Stimulated activated CD8-positive, alpha-beta memory T cell treated with anti-CD3 and anti-CD28 coated beads, Interleukin-4, amount 100 ng/mL, for 48 hours (primary cell): ENCODE measurements around the gene POU2F3.

Experiments
- DNase-seq: peaks from one replicate; pipeline ENCODE4 v3.0.0-alpha.2; 2020

POU2F3 gene

DNA sequence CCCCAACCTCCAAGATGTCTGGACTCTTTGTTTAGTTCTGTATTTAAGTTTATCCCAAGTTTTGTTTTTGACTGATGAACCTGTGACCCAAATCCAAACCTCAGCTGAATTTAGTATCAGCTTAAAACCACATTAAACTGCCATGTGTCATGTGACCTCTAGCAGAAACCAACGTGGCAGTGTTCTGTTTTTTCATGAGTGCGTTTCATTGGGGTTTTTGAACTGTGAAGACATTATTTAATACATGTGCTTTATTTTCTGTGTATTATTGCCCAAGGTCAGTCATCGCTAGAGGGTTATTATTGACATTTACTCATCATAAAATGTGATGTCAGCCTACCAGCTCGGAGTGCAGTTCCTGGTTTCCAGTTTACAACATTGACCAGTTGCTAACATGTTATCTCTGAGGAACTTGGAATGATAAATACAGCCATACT lies 86.9 kb downstream of the POU2F3 start:
- DNase-seq, result no peak

DNA sequence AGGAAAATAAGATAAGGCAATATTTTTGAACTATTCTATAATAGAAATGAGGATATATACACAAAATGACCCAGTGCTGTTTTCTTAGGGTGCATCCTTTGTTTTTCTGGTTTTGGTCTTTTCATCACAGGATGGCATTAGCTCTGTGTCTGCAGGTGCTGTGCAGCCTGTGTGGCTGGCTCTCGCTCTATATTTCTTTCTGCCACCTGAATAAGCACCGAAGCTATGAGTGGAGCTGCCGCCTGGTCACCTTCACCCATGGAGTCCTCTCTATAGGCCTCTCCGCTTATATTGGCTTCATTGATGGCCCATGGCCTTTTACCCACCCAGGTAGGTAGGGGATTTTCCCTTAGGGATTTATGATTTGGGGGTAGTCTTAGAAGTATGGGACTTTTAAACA lies 87.4 kb downstream of the POU2F3 start:
- DNase-seq, result no peak

GRCh38 chr11:120329556-120329955 lies 89.6 kb downstream of the POU2F3 start:
- DNase-seq, result no peak

GRCh38 chr11:120330045-120330444 lies 90.1 kb downstream of the POU2F3 start:
- DNase-seq, result no peak

GRCh38 chr11:120331301-120331996 lies 91.5 kb downstream of the POU2F3 start:
- DNase-seq, result no peak

GRCh38 chr11:120332822-120333716 lies 93.1 kb downstream of the POU2F3 start:
- no peak for DNase-seq

DNA sequence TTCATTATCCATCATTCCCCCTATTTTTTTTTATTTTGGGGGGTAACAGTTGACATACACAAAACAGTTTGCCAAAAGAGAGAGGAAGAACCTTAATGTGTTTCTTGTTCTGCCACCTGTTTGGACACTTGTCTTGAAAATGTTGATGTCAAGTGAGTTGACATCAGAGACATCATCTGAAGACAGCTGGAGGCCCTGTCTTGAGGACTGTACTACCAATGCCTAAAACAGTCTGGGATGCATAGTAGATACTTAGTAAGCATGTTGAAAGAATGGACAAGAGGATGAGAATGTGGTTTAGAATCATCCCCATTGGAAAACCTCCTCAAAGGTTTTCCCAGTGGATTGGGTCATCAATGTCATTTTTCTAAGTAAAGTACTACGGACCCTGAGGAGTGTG lies 93.9 kb downstream of the POU2F3 start:
- DNase-seq, result no peak

DNA sequence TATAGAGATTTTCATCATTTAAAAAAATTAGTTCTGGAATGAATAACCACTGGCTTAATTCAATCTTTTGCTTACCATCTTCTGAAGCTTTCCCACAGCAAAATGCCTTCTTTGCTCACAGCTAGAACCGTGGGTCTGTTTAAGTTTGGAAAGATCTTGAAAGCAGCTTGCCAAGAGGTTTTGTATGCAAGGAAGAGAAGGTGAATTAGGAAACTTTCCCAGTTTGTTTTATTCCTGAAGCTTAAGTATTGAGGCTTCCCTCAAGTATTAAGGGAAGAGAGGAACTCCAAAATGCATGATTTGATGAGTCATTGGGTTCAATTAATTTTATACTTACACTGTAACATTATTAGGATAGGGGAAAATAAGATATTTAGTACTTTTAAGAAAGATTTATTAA lies 94.4 kb downstream of the POU2F3 start:
- no peak for DNase-seq

DNA sequence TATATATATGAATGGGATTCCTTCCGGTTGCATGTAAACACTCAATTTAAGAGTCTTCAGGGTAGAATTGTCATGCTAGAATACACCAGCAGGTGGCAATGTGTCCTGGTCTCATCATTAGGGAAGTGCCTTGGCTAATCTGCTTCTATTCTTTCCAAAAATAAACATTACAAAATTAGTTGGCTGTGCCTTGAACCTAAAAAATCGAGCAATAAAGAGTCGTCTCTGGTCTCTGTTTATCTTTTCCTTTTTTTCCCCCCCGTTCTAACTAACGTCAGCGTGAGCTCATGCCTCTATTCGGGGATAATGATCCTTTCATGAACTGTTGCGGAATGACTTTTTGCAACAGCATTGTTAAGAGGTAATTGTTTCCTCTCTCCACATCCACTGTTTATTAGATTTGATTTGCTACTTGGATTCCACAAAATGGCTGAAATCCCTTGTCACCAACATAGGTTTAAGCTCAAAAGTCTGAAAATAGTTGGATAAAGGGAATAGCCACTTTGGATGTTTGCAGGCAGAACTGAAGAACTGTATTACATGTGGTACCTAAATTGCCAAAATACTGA lies 95.0 kb downstream of the POU2F3 start:
- DNase-seq, result peak; percentile 70

- DNase-seq, result no peak
These were observed 95.6 kb downstream of the POU2F3 start for GRCh38 chr11:120335556-120335907.

GRCh38 chr11:120335908-120336640 lies 96.1 kb downstream of the POU2F3 start, which contains the start of gene ARHGEF12:
Gene ARHGEF12, plus strand, starts transcription at chr11:120336413. Its CDS starts 831 bp downstream, at chr11:120337244.
- DNase-seq, result peak; percentile 88

DNA sequence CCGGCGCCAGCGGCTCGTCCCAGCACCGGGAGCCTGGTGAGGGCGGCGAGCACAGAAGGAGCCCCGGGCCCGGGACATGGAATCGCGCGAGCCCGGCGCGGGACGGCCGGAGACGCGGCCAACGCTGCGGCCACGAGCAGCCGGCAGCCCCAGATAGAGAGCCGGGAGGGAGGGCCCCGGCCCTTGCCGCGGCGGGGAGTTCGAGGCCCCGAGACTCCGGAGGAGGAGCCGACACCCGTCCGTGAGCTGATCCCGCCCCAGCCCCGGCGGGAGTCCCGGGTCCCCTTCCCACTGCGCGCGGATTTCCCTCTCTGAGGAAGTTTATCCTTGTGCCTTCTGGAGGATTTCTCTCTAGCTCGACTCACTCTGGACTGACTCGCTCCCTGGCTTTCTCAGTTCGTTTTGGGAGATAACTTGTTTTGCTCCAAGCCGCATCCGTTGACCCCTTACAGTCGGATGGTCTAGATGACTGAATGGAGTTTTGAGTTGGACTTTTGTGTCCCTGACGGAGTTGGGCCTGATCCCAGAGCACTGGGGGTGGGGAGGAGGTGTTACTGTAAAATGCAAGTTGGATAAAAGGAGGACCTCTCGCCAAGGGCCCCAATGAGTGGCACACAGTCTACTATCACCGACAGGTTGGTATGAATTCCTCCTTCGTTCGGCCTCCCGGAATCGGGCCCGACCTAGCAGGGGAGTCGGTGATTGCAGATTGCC lies 96.9 kb downstream of the POU2F3 start:
- DNase-seq, result peak; percentile 58

- no peak for DNase-seq
These were observed 97.6 kb downstream of the POU2F3 start for GRCh38 chr11:120337355-120338106.

DNA sequence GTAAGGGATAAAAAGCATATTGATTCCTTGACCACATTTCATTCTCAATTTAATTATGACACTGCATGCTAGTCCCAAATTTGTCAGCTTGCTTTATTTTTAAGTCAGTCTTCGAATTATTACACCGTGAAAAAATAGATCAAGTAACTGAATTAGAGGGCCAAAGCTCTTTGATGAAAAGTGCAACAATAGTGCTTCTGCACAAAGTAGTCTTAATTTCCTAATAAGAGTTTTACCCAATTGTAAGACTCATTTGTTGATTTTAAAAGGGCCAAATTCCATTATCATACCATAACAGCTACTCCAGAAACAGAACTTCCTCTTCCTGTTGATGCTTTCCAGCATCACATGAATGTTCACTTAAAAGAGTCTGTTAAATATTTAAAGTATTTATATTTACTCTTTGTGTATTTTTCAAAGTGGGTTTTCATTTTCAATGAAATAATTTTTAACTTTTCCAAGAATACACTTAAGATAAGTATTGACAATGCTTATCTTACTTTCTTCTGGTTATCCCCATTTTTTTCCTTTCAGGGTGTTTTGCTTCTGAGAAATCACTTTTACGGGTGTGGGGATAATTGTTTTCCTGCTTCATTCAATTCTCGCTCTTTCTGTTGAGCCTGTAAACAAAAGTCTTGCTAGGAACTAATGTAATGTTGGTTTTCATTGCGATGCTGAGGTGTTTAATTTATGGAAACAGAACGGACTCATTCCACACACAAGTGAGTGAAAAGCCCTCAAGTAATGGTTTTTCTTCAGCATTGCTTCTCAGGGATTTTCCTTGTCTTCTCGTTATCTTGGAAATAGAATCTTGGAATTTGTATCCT lies 98.4 kb downstream of the POU2F3 start:
- DNase-seq, result no peak

- DNase-seq, result no peak
These were observed 99.5 kb downstream of the POU2F3 start for GRCh38 chr11:120339394-120339890.

DNA sequence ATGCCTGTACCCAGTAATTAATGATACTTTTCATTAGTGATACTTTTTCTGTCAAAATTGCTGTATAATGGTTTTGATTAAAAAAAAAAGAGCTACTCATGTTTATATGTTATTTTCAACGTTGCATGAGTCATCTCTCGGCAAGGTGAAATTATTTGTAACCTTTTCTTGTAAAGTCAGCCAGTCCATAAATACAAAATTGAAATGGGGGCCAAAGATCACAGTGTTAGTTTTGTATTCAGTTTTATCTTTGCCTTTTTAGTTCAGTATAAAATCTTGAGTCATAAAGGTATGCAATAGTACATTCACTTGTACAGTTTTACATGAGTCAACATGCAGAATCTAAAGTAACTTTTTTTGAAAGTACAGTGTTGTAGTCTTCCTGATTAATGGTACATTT lies 100.6 kb downstream of the POU2F3 start:
- no peak for DNase-seq

GRCh38 chr11:120342226-120342625 lies 102.3 kb downstream of the POU2F3 start:
- DNase-seq, result no peak

GRCh38 chr11:120342678-120343077 lies 102.7 kb downstream of the POU2F3 start:
- DNase-seq, result no peak

- DNase-seq, result no peak
These were observed 103.5 kb downstream of the POU2F3 start for GRCh38 chr11:120343429-120343828.

DNA sequence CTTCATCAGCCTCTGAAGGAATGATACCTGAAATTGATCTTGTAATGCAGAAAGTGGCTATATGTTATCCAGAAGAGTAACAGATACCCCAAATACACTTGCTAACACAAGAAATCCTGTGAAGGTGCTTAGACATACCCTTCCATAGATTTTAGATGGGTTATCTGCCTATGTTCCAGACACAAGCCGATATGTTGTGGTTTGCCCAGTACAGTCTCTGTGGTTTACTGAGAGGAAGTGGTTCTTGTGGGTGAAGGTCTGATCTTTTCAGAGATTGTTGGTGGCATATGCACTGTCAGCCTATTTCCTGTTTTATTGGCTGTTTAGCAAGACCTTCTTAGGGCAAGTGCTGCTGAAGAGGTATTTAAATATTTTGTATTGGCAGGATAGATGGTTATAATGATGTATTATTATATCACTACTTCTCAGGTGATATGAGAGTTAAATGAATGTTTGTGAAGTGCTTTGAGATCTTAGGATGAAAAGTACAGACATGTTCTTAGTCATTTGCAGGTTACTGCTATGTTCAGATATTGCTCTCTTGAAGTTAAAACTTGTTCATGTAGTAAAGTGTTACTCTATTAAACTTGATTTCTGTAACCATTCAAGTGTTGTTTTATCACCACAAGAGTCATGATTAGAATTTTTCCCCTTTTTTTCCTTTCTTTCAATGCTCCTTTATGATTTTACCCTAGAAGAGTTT lies 104.5 kb downstream of the POU2F3 start:
- peak; percentile 43 for DNase-seq
